ENCODE measurements around the gene EBF4.
"Not testable (repeated sequence)": the region's sequence is repeated elsewhere in the genome, so short reads cannot be mapped to it uniquely, and the experiment has no call there.

EBF4 gene

DNA sequence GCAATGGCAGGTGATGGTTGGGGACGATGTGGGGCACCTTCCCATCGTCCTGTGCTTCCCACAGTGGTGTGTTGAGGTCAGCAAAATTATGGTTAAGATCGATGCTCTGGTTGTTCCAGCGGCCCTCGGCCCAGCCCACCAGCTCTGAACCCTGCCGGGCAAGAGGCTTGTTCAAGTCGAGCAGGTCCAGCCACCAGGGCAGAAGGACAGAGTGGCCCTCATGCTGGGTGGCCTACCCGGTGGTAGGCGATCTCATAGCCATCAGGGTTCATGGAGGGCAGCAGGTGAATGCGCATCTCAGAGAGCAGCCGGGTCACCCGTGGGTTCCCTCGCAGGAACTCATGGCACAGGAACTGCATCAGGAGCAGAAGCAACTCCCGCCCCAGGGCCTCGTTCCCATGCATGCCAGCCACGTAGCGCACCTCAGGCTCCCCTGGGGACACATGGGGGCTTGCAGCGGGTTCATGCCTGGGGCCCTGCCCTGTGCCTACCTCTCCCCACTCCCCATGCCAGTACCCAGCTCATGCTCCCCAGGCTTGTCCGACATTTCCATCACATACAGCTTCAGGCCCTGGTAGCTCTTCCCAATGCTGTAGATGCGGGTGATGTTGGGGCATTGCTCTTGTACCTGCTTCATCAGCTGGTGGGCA, 103.6 kb downstream of the EBF4 start:
- DNase-seq (ENCODE audit: low read depth), result no peak

GRCh38 chr20:2797136-2797983, 104.8 kb downstream of the EBF4 start:
- no peak for DNase-seq (ENCODE audit: low read depth)

DNA sequence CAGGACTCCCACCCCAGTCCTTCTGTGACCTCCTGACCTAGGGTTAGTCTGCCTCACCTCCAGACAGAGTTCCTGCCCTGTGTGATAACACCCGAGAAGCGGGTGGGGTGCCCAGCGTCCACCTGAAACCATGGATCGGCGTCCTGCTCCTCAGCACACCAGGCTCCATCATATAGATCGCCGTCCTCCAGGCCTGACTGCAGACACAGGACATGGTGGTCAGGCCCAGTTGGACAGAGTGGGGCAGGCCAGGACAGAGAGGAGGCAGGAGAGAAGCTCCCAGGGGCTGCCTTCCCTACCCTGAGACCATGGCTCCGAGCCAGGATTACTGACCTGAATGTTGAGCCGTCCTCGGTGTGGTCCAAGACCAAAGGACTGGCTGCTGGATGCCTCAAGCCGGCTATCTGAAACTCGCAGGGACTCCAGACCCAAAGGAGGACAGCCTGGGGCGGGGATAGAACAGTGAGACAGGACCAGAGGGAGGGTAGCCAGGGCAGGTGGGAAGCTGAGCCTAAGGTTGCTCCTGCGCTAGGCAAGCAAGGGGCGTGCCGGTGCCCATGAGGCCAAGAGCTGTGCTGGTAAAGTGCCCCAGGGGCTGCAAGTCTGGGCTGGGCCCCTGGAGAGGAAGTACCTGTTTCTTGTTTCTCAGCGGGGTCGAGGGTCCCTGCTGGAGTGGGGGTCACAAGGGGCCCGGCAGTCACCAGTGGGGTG, 105.7 kb downstream of the EBF4 start:
- DNase-seq (ENCODE audit: low read depth), result no peak

DNA sequence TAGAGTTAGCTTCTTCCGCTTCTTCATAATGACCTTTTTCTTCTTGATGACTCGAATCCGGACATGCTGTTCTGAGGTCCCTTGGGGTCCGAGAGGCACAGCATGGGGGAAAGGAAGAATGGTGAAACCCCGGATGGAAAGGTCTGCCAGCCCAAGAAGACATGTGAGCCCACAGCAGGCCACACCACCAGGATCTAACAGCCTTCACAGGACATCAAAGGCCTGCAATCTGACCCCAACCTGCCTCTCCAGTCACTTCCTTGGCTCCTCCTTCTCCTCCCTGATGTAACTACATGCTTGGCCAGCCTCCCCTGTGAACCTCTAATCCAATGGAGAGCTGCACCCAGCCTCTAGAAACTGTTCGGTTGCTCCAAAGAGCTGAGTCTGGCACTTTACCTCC, 106.2 kb downstream of the EBF4 start:
- no peak for DNase-seq (ENCODE audit: low read depth)

GRCh38 chr20:2799271-2799670, 106.7 kb downstream of the EBF4 start:
- no peak for DNase-seq (ENCODE audit: low read depth)

- no peak for DNase-seq (ENCODE audit: low read depth)
These were observed 107.3 kb downstream of the EBF4 start for GRCh38 chr20:2799688-2800520.

GRCh38 chr20:2800521-2801285, 108.1 kb downstream of the EBF4 start, which contains the start of gene CPXM1:
TSS of gene CPXM1 (minus strand) at chr20:2800627. CDS start at chr20:2800572, 55 bp downstream.
- DNase-seq (ENCODE audit: low read depth), result no peak

DNA sequence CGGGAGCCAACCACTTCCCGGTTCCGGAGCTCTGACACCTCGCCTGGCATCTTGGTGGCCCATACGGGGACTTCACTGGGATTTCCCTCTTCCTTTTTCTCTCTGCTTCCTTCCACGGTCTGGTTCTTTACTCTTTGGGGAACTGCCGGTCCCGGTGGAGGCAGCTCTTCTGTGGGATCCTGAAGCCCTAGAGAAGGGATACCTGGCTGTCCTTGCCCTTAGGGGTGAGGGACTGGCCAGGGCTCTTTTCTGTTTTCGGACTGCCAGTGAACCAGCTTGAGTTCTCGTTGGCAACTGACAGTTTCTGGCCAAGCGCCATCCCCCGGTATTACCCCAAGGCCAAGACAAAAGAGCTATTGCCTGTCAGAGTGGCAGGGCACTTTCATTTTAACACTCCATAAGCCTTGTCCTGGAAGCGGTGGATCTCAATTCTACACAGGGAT, 108.7 kb downstream of the EBF4 start:
- no peak for DNase-seq (ENCODE audit: low read depth)

- no peak for DNase-seq (ENCODE audit: low read depth)
These were observed 111.7 kb downstream of the EBF4 start for GRCh38 chr20:2804041-2804828.

DNA sequence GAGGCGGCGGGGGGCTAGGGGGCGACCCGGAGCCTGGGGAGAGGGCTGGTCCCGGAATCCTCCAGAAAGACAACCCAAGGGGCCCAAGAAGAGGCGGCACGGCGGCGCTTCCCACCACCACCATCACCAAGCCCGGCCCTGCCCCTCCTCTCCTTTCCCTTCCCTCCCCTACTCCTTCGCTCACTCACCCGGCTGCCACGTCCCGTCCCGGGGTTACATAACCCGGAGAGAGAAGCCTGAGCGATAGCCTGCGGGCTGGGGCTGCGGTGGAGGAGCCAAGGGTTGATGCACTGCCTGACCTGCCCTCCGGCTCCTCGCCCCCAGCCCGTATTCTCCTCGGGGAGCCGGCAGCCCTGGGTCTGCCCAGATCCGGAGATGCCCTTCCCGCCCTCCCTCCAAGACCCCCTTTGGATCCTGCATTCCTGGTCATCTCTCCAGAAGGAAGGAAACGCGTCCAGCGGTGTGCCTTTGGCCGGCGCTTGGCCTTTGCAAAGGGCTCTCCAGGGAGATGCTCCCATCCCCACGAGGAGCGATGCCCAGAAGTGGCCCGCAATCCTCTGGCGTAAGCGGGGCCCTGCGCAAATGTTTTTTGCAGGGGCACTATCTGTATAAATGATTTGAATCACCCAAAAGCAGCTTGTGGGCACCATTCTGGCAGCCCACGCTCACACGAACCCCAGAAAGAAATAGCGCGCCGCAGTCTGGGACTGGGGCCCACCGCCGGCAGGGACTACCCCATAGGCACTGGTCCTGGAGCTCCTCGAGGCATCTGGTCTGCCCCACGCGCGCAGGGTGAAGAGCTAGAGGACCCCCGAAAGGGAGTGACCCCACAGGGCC, 112.5 kb downstream of the EBF4 start:
- DNase-seq (ENCODE audit: low read depth), result no peak

DNA sequence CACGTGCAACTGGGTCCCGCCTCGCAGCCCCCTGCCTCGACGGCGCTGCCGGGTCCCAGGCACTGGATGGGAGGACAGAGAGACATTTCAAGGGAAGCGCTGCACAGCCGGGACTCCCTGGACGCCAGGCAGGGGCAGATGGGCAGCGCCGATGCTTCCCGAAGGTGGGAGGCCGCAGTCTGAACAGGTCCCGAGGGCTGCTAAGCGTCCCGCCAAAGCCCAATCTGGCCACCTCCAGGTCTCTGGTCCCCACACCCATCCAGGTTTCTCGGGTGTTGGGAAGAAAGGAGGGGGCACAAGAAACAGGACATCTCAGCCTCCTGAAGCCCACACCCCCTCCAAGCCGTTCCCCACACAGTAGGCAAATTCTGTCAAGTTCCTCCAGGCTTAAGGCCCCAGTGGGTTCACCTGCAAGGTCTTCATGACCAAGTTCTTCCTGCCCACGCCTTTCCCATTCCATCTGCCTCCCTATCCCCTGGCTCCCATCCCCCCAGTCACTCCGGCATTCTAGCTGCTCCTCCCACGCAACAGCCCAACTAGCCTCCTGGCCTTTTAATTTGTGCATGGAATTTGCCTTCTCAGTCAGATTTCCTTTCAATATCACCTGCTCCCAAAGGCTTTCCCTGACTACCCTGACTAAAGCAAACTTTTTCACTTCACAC, 113.2 kb downstream of the EBF4 start:
- no peak for DNase-seq (ENCODE audit: low read depth)

- DNase-seq (ENCODE audit: low read depth), result no peak
These were observed 113.7 kb downstream of the EBF4 start for GRCh38 chr20:2806351-2806701.

GRCh38 chr20:2807019-2807418, 114.4 kb downstream of the EBF4 start:
- no peak for DNase-seq (ENCODE audit: low read depth)

GRCh38 chr20:2807929-2808328, 115.3 kb downstream of the EBF4 start:
- not testable (repeated sequence) for DNase-seq (ENCODE audit: low read depth)

GRCh38 chr20:2809690-2810089, 117.1 kb downstream of the EBF4 start:
- no peak for DNase-seq (ENCODE audit: low read depth)
